ENCODE measurements around the gene KMO.

KMO gene

DNA sequence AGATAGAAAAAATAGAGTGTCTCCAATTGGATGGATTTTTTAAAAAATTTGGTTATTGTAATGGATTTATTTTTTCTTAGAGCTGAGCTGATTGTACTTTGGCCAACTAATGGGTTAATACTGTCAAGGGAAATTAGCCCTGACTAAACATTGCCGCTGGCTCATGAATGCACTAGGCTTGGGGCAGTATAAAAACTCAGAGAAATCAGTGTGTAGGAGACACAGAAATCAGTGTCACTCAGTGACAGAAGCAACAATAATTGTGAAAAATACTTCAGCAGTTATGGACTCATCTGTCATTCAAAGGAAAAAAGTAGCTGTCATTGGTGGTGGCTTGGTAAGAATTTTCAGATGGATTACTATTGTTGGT lies at the start of gene KMO:
TSS of gene KMO (plus strand) at position 217 of the 370 bp plus-strand sequence. CDS start at position 284, 67 bp downstream.
- no peak for DNase-seq (ENCODE audit: low read depth)

- DNase-seq (ENCODE audit: low read depth) = peak; percentile 91
Observed at GRCh38 chr1:241482761-241483250, 49.4 kb upstream of the KMO start.

GRCh38 chr1:241485145-241485544 lies 47.0 kb upstream of the KMO start:
- DNase-seq (ENCODE audit: low read depth) = no peak

GRCh38 chr1:241485554-241485992 lies 46.6 kb upstream of the KMO start:
- no peak for DNase-seq (ENCODE audit: low read depth)

DNA sequence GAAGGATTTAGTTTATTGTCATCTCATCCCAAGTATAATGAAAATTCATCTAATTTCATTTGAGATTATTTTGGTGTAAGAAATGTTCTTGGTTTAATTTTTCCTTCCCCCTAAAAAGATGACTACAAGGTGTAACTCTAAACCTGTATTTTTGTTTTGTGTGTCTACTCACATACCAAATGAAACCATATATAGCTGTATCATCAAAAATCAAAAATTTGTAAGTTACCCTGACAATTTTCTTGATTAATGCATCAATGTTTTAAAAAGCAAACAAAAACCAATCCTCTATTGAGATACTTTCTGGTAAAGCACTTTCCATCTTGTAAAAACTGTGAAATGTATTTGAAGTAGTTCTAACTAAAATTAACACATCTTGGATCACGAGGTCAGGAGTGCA lies 43.4 kb upstream of the KMO start:
- no peak for DNase-seq (ENCODE audit: low read depth)

- DNase-seq (ENCODE audit: low read depth) = no peak
Observed at GRCh38 chr1:241495741-241496140, 36.4 kb upstream of the KMO start.

DNA sequence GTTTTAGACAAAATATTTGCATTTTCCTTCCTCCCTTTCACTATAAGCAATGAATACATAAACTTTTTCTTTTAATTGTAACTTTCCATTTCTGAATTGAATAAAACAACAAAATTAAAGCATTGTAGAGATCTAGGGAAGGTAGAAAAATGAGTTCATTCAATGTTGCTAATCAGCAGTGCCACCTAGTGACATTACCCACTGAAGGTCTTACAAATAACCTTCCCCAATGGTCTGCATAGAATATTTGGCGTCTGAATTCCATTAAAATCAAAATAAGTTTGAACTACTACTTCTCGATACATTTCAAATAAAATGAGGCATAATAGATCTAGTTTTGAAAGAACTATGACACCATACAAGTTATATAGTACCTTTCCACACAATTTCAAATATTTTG lies 32.3 kb upstream of the KMO start:
- DNase-seq (ENCODE audit: low read depth) = no peak

GRCh38 chr1:241503444-241503843 lies 28.7 kb upstream of the KMO start:
- no peak for DNase-seq (ENCODE audit: low read depth)

GRCh38 chr1:241507189-241507863 lies 24.9 kb upstream of the KMO start:
- DNase-seq (ENCODE audit: low read depth) = no peak

DNA sequence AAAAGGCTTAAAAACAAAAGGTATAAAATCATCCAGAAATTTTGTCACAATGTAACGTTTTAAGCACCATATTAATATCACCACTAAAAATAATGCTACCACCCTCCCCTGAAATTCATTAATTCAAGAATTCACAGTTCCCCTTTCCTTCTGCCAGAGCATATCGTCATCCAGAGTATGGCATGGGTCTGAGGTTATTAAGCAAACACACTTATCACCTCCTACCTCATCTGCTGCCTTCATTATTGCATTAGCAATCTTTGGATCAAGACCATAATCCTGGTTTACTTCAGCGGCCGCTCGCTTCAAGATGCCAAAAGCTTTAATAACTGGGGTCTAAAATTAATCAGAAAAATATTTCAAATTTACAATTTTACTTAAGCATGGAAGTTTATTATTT lies 18.8 kb upstream of the KMO start:
- DNase-seq (ENCODE audit: low read depth) = no peak

DNA sequence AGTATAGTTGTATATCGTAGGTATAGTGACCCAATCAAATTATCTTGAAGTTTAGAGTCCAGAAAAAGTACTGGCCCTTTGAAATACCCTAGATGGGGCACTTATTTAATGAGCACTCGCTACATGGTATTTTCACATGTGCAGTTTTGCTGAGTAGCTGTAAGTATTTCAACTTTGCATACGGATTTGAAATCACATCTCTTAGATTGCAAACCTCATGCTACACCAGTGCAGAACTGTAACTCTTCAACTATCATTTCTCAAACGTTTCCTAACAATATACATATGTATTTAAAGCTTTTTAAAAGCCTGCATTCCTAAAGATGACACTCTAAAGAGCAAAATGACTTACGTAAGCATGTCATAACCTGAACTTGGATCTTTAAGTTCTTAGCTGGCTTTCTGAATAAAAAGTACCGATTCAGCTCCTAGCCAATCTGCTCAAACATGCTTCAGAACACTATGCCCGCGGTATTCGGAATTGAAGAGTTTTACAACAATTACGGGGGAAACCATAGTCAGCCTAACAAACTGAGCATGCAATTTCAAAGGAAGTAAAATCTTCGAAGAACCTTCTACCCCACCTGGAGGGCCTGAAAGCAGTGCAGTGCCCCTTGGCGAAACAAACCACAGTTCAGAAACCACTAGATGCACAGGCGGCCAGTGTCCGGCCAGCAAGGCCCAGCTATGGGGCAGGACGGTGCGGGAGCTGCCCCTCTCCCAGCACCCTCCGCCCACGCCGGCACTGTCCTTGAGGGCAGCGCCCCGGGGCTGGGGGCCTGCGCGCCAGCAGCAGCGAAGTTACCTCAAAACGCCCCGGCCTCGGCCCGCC lies 13.5 kb upstream of the KMO start:
- DNase-seq (ENCODE audit: low read depth) = no peak

DNA sequence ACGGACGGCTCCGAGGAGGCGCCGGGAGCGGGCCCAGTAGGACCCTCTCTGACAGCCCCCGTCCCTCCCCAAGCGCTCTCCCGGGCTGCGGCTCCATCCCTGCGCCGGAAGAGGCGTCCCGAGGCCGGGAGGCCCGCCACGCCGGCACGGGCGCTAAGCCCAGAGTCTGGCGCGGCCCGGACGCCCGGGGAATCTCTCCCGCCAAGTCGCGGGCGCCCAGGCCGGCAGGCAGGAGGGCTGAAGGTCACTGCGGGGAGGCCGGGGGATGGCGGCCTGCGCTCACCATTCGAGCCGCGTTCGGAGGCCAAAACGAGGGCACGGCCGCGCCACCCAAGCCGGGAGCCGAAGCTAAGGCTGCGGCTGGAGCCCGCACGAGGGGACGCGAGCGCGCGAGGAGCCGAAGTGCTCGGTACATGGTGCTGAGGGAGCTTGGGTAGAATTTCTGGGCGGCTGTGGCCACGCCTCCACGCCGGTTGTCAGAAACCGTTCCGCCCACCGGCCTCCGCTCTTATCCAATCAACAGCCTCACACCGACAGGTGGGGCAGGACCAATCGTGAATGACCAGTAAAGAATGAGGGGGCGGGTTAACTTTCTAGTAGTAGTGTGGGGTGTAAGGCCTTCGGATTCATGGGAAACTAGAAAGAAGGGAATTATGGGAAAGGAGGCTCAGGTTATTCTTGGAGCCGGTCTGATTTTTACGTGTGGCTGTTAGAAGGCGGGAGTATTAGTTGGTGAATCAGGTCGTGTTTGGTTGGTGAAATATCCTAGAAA lies 12.7 kb upstream of the KMO start, which contains the start of gene FH:
TSS of gene FH (minus strand) at position 448 of the 772 bp plus-strand sequence. CDS start at position 415, 33 bp downstream.
- peak; percentile 91 for DNase-seq (ENCODE audit: low read depth)

- DNase-seq (ENCODE audit: low read depth) = no peak
Observed at GRCh38 chr1:241520080-241520465, 12.1 kb upstream of the KMO start.

DNA sequence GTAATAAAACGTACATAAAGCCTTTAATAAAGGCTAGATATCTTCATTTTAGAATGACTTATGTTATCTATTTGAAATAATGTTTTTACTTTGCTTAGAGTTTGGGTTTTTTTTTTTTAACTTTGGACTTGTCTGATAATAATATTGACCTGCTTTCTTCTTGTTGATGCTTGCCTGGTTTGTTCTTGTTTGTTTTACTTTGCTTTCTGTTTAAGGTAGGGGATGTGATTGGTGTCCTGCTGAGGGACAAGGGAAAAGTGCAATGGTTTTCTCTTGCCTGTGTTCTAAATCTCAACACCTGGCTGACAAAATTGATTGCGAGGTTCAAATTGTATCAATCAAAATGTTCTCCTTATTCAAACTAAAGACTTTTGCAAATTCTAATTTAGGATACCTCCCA lies 10.5 kb upstream of the KMO start:
- no peak for DNase-seq (ENCODE audit: low read depth)

DNA sequence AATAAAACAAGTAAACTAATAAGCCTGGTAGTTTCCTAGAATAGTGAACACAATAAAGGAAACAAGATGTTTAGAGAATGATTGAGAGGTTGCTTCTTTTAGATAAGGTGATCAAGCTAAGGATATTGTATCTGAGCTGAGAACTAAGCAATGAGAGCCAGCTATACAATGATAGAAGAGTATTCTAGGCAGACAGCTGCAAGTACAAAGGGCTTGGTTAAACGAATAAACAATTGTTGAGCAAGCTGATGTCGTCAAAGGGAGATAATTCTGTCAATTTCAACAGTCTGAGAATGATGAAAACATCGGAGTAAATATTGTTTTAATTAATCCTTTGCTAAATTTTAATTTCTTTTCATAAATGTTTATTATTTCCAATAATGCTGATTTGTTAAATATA lies 7.2 kb upstream of the KMO start:
- DNase-seq (ENCODE audit: low read depth) = no peak

GRCh38 chr1:241527146-241527545 lies 5.0 kb upstream of the KMO start:
- no peak for DNase-seq (ENCODE audit: low read depth)

DNA sequence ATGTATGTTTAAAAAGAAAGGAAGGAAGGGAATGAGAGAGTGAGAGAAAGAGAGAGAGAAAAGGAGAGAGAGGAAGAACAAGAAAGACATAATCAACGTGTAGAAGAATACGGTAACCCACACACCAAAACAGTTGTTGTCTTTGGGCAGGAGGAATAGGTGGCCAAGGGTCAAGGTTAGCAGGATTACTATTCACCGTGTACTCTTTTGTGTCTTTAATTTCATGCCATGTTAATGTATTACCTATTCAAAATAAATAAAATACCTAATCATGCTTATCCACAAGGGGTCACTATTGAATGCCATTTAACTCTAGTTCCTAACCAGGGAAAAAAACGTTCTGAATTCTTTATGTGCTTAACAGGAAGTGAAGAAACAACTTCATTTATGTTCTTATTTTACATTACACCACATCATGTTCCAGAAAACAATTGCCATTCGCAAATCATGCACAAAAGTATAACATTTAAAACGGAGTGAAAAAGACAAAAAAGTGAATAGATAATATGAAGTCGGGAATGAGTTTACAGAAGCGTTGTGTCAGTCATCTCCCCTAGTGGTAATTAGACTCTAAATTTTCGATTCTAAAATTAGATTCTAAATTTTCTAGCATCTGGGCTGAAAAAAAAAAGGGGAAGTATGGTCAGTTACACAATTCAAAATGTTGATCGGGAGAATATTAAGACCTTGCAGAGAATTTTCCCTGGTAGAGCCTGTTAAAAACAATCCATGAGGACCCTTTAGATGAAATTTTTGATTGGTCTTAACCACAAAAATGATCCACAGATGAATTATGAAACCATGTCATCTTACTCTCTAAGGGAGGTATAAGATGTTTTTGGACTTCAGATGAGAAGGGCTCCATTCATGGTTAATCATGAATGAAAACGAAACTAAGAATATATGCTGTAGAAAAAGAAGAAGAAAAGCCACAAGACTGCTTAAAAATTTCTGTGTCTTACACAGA lies 700 bp upstream of the KMO start:
- DNase-seq (ENCODE audit: low read depth) = peak; percentile 78

GRCh38 chr1:241532864-241533263 lies 686 bp downstream of the KMO start:
- DNase-seq (ENCODE audit: low read depth) = no peak

DNA sequence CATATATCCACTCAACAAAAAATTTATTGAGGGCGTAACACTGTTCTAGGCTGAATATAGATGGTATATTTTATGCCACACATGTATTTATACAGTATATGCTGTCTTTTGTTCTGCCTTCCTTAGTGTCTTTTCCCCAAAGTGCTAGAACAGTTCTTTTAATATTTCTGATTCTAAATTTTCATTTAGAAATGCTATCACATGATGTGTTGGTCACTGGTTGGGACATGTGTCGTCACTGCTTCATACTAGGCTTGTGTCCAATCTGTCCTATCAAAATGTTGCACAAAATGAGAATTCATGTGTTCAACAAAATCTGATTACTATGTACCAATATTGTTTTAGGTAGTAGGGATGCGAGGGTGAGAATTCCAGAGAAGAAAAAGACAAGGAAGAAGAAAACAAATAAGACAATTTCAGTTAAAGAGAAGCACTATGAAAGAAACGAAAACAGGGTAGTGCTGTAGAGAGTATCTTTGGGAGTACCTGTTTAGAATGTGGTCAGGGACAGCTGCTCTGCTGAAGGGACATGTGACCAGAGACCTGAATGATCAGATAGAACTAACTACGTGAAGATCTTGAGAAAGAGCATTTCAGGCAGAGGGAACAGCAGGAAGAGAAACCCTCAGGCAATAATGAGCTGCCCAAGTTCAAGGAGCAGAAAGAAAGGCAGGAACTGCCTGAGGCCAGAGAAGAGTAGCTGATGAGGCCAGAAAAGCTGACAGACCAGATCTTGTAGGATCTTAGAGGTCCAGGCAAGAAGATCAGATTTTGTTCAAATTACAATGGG lies 1.3 kb downstream of the KMO start:
- DNase-seq (ENCODE audit: low read depth) = no peak

GRCh38 chr1:241536304-241536703 lies 4.1 kb downstream of the KMO start:
- DNase-seq (ENCODE audit: low read depth) = no peak
